HEK293 (cell line): ENCODE data around the gene PAQR5.

Experiments
- CTCF ChIA-PET: fragments of 350-600 bp; formaldehyde crosslinking; extraction: SDS; loops from one replicate; lab custom pipeline; 2021; ENCODE audit warnings: antibody characterized with exemption; lab: Yijun Ruan, JAX
- POLR2A ChIA-PET: fragments of 300-600 bp; formaldehyde crosslinking; extraction: SDS; loops from one replicate; lab custom pipeline; 2020; ENCODE audit warnings: antibody characterized with exemption, inconsistent platforms; lab: Yijun Ruan, JAX
- H3K27ac ChIP-seq: fragments of 200-500 bp; sonication (Bioruptor generic); 2 replicates; pipeline ENCODE4 v1.5.1; 2014; ENCODE audit warnings: low read depth, low read length, control low read depth, inconsistent platforms; ENCODE audit errors: extremely low read depth
- H3K36me3 ChIP-seq, 2 experiments: fragments of 200-500 bp in 1 of 2; sonication (Bioruptor generic) in 1 of 2; 1 replicate in 1 of 2; 2 replicates in 1 of 2; pipeline ENCODE4 v1.5.1; 2014 to 2017; ENCODE audit warnings: inconsistent platforms in 2 of 2, low read length in 2 of 2; ENCODE audit not compliant: control insufficient read depth in 2 of 2, insufficient read depth in 1 of 2
- H3K4me1 ChIP-seq: fragments of 200-500 bp; sonication (Bioruptor generic); 2 replicates; pipeline ENCODE4 v1.5.1; 2014; ENCODE audit warnings: mild to moderate bottlenecking, low read length, inconsistent platforms; ENCODE audit not compliant: control insufficient read depth, insufficient read depth
- H3K4me3 ChIP-seq: 2 replicates; pipeline ENCODE4 v1.5.1; 2011; ENCODE audit warnings: low read depth, mild to moderate bottlenecking, control low read depth, low read length, moderate library complexity
- H3K9me3 ChIP-seq: fragments of 200-500 bp; sonication (Bioruptor generic); 2 replicates; pipeline ENCODE4 v1.5.1; 2014; ENCODE audit warnings: low read depth, low read length, inconsistent platforms; ENCODE audit not compliant: control insufficient read depth, insufficient read depth
- GFI1B ChIP-seq: fragments of 450-650 bp; formaldehyde crosslinking; IDR thresholded peaks from 2 replicates; pipeline ENCODE4 v1.5.1; 2016; ENCODE audit warnings: missing biosample characterization, missing genetic modification characterization
- PRDM1 ChIP-seq: fragments of 450-650 bp; formaldehyde crosslinking; IDR thresholded peaks from 2 replicates; pipeline ENCODE4; 2016; ENCODE audit warnings: missing biosample characterization, missing genetic modification characterization
- ZBTB17 ChIP-seq: fragments of 450-650 bp; formaldehyde crosslinking; IDR thresholded peaks from 2 replicates; pipeline ENCODE4 v1.5.1; 2016; ENCODE audit warnings: missing biosample characterization, missing genetic modification characterization
- ZBTB49 ChIP-seq: fragments of 450-650 bp; formaldehyde crosslinking; IDR thresholded peaks from 2 replicates; pipeline ENCODE4 v1.5.1; 2016; ENCODE audit warnings: missing biosample characterization, missing genetic modification characterization, low read depth
- ZFP69B ChIP-seq: fragments of 450-650 bp; formaldehyde crosslinking; IDR thresholded peaks from 2 replicates; pipeline ENCODE4 v1.5.1; 2016; ENCODE audit warnings: missing biosample characterization, missing genetic modification characterization
- ZIC2 ChIP-seq: fragments of 450-650 bp; formaldehyde crosslinking; IDR thresholded peaks from 2 replicates; pipeline ENCODE4 v1.5.1; 2016; ENCODE audit warnings: missing biosample characterization, missing genetic modification characterization
- ZNF138 ChIP-seq: fragments of 450-650 bp; formaldehyde crosslinking; IDR thresholded peaks from 2 replicates; pipeline ENCODE4 v1.5.1; 2016; ENCODE audit warnings: missing biosample characterization, missing genetic modification characterization, borderline replicate concordance
- ZNF280C ChIP-seq: fragments of 450-650 bp; formaldehyde crosslinking; IDR thresholded peaks from 2 replicates; pipeline ENCODE4 v1.5.1; 2016; ENCODE audit warnings: missing biosample characterization, missing genetic modification characterization
- ZNF398 ChIP-seq: fragments of 450-650 bp; formaldehyde crosslinking; IDR thresholded peaks from 2 replicates; pipeline ENCODE4 v1.5.1; 2017; ENCODE audit warnings: missing biosample characterization, missing genetic modification characterization
- ZNF518A ChIP-seq: fragments of 450-650 bp; formaldehyde crosslinking; conservative IDR thresholded peaks from 2 replicates; pipeline ENCODE4 v1.5.1; 2016; ENCODE audit warnings: low read depth, missing biosample characterization, missing genetic modification characterization
- ZSCAN18 ChIP-seq: fragments of 450-650 bp; formaldehyde crosslinking; IDR thresholded peaks from 2 replicates; pipeline ENCODE4 v1.5.1; 2016; ENCODE audit warnings: missing biosample characterization, missing genetic modification characterization

Gene PAQR5

GRCh38 chr15:69386284-69386683, 87.6 kb downstream of the PAQR5 start:
- Histone ChIP-seq H3K4me3 (no peak overlapping the region), H3K4me1 (no peaks in the 10 kb centered on the region), H3K9me3 (no peaks in the 10 kb centered on the region), H3K27ac (no peak overlapping the region), H3K36me3 (no peaks in the 10 kb centered on the region; a peak in 1 of 3 replicates)
- CTCF ChIA-PET, result no interaction called here
- TF ChIP-seq GFI1B (tag by site-specific recombination) (no peak), ZNF138 (no peak), ZFP69B (tag by site-specific recombination) (no peak), ZBTB49 (no peak), ZNF518A (no peak), ZNF398 (0 out of 2 replicates have a peak, but pooled peaks have one; percentile 2), PRDM1 (tag by site-specific recombination) (no peak), ZSCAN18 (tag by site-specific recombination) (no peak)
- POLR2A ChIA-PET, result no interaction called here

- ChIA-PET POLR2A (interaction anchor here (1.3 kb wide), 1 partner anchor 228 kb away, joined by 4 read pairs; the partner anchor contains the start of gene GLCE), CTCF (interaction anchor here (0.7 to 1.7 kb wide), 4 partner anchors 8 to 329 kb away, joined by 3 to 5 read pairs (median 4); no protein-coding TSS in a partner anchor)
- TF ChIP-seq ZBTB17 (tag by site-specific recombination) (peak; percentile 48), ZIC2 (peak; percentile 76), ZNF280C (tag by site-specific recombination) (no peak)
- TF ChIP-seq, all 188 proteins: peak for 2
- Histone ChIP-seq H3K36me3 (no peaks in the 10 kb centered on the region; a peak in 1 of 3 replicates), H3K4me3 (no peak overlapping the region), H3K27ac (no peak overlapping the region), H3K4me1 (no peaks in the 10 kb centered on the region; the same call in 1 of the 2 replicates), H3K9me3 (no peaks in the 10 kb centered on the region)
Observed at GRCh38 chr15:69388260-69388705, 89.6 kb downstream of the PAQR5 start.
